HCT116 (cell line): ENCODE measurements around the gene GLUD1. TPM values are rescaled to one million over a fixed set of nuclear protein-coding genes. Genes with fewer than 3 reads are reported as not detected.

Experiments
- ATAC-seq: fragments of 200-7000 bp; cut with Tn5 transposase; 2 replicates; pipeline ENCODE4 v1.9.1; 2020; ENCODE audit warnings: mild to moderate bottlenecking, moderate library complexity
- BruUV-seq: library from RNA; stranded (reverse); fragments of 400-500 nt; replicated peaks from 2 replicates; lab custom pipeline; 2021; lab: Mats Ljungman, UMichigan
- CTCF ChIA-PET: fragments of 300-600 bp; sonication (Branson Sonifier 250); formaldehyde crosslinking; loops from one replicate; lab custom pipeline; 2021; ENCODE audit warnings: antibody characterized with exemption; lab: Charles Lee
- POLR2A ChIA-PET: fragments of 300-600, 350-600 bp; sonication (Branson Sonifier 250); formaldehyde crosslinking; loops from one replicate; lab custom pipeline; 2021; ENCODE audit warnings: antibody characterized with exemption; lab: Charles Lee
- RAD21 ChIA-PET, 2 experiments: fragments of 300-600 bp; sonication (Branson Sonifier 250); formaldehyde crosslinking; loops; one replicate each; lab custom pipeline; 2023; ENCODE audit warnings: low total read pairs in 2 of 2; ENCODE audit not compliant: uncharacterized antibody in 2 of 2, unreplicated experiment in 2 of 2, low non-redundant PET in 1 of 2; lab: Charles Lee
- DNase-seq: peaks from one replicate; pipeline ENCODE4 v3.0.0-alpha.2; 2010; ENCODE audit warnings: low read depth, low spot score
- H2AFZ ChIP-seq: fragments of 200-600 bp; shearing (Covaris generic), sonication (generic); 2 replicates; pipeline ENCODE4 v1.6.1; 2017; ENCODE audit warnings: low read depth, mixed run types, mixed read lengths, antibody characterized with exemption, low read length; ENCODE audit not compliant: poor library complexity, severe bottlenecking
- H3K27ac ChIP-seq: 2 replicates; pipeline ENCODE4 v1.5.1; 2012; ENCODE audit warnings: low read depth, low read length
- H3K27me3 ChIP-seq: fragments of 200-600 bp; sonication (generic); 2 replicates; pipeline ENCODE4 v1.6.1; 2016; ENCODE audit warnings: mixed run types, low read length, mixed read lengths; ENCODE audit not compliant: insufficient read depth
- H3K36me3 ChIP-seq, 2 experiments: fragments of 200-500 bp in 1 of 2; fragments of 200-600 bp in 1 of 2; sonication (Bioruptor generic) in 1 of 2; sonication (generic) in 1 of 2; 2 replicates each; pipeline versions ENCODE4 v1.5.1 to v1.6.1; 2014 to 2016; ENCODE audit warnings: low read length in 2 of 2, inconsistent platforms in 1 of 2, mixed read lengths in 1 of 2, mixed run types in 1 of 2; ENCODE audit not compliant: insufficient read depth in 2 of 2, control insufficient read depth in 1 of 2
- H3K4me1 ChIP-seq, 2 experiments: fragments of 200-600 bp in 1 of 2; sonication (generic) in 1 of 2; 2 replicates each; pipeline versions ENCODE4 v1.5.1 to v1.6.1; 2012 to 2017; ENCODE audit warnings: low read length in 2 of 2, inconsistent platforms in 1 of 2, mild to moderate bottlenecking in 1 of 2, mixed read lengths in 1 of 2, mixed run types in 1 of 2, moderate library complexity in 1 of 2; ENCODE audit not compliant: insufficient read depth in 2 of 2, control insufficient read depth in 1 of 2
- H3K4me2 ChIP-seq: fragments of 200-600 bp; sonication (generic); 2 replicates; pipeline ENCODE4 v1.6.1; 2017; ENCODE audit warnings: mixed run types, low read length, mixed read lengths
- H3K4me3 ChIP-seq, 2 experiments: fragments of 200-600 bp in 1 of 2; sonication (generic) in 1 of 2; replicated peaks in 1 of 2; 2 replicates each; pipeline ENCODE4 v1.5.1; 2011 to 2016; ENCODE audit warnings: low read length in 2 of 2, control low read depth in 1 of 2, low read depth in 1 of 2, mild to moderate bottlenecking in 1 of 2, mixed read lengths in 1 of 2, mixed run types in 1 of 2
- H3K79me2 ChIP-seq: fragments of 200-600 bp; sonication (generic); 2 replicates; pipeline ENCODE4 v1.6.1; 2017; ENCODE audit warnings: mild to moderate bottlenecking, mixed run types, low read length, moderate library complexity, mixed read lengths; ENCODE audit not compliant: insufficient read depth
- H3K9ac ChIP-seq: fragments of 200-600 bp; sonication (generic); 2 replicates; pipeline ENCODE4 v1.6.1; 2016; ENCODE audit warnings: low read length, mixed read lengths
- H3K9me2 ChIP-seq: fragments of 200-600 bp; sonication (generic), shearing (Covaris generic); 2 replicates; pipeline ENCODE4 v1.6.1; 2017; ENCODE audit warnings: mixed run types, mild to moderate bottlenecking, moderate library complexity; ENCODE audit not compliant: insufficient read depth
- H3K9me3 ChIP-seq, 2 experiments: fragments of 200-500 bp in 1 of 2; fragments of 200-600 bp in 1 of 2; sonication (Bioruptor generic) in 1 of 2; sonication (generic) in 1 of 2; 2 replicates each; pipeline ENCODE4 v1.6.1; 2014 to 2017; ENCODE audit warnings: low read length in 2 of 2, mixed read lengths in 2 of 2, inconsistent platforms in 1 of 2, low read depth in 1 of 2, mild to moderate bottlenecking in 1 of 2, mixed run types in 1 of 2, moderate library complexity in 1 of 2; ENCODE audit not compliant: control insufficient read depth in 1 of 2, insufficient read depth in 1 of 2
- H4K20me1 ChIP-seq: fragments of 200-600 bp; sonication (generic), shearing (Covaris generic); 2 replicates; pipeline ENCODE4 v1.6.1; 2017; ENCODE audit warnings: mixed run types, mild to moderate bottlenecking, moderate library complexity; ENCODE audit not compliant: insufficient read depth
- ATF3 ChIP-seq: IDR thresholded peaks from 2 replicates; pipeline ENCODE4 v1.6.1; 2012
- CEBPB ChIP-seq: IDR thresholded peaks from 2 replicates; pipeline ENCODE4 v1.6.1; 2012; ENCODE audit warnings: low read depth
- CTCF ChIP-seq, 3 experiments: fragments of 200-600 bp in 1 of 3; sonication (generic) in 1 of 3; IDR thresholded peaks in 2 of 3; conservative IDR thresholded peaks in 1 of 3; 2 replicates each; pipeline ENCODE4 v1.5.1; 2012 to 2017; ENCODE audit warnings: low read depth in 2 of 3, low read length in 2 of 3, antibody characterized with exemption in 1 of 3, borderline replicate concordance in 1 of 3, control low read depth in 1 of 3, mild to moderate bottlenecking in 1 of 3, mixed read lengths in 1 of 3, mixed run types in 1 of 3, moderate library complexity in 1 of 3; ENCODE audit not compliant: insufficient read depth in 1 of 3
- ELF1 ChIP-seq: IDR thresholded peaks from 2 replicates; pipeline ENCODE4 v1.6.1; 2012; ENCODE audit warnings: low read depth, borderline replicate concordance
- EZH2 ChIP-seq: fragments of 200-600 bp; sonication (generic); IDR thresholded peaks from 2 replicates; pipeline ENCODE4 v1.6.1; 2017; ENCODE audit warnings: antibody characterized with exemption, mixed run types
- FOSL1 ChIP-seq: IDR thresholded peaks from 2 replicates; pipeline ENCODE4 v1.6.1; 2012; ENCODE audit warnings: low read depth
- MAX ChIP-seq: IDR thresholded peaks from 2 replicates; pipeline ENCODE4 v1.6.1; 2012
- POLR2AphosphoS5 ChIP-seq: IDR thresholded peaks from 2 replicates; pipeline ENCODE4 v1.6.1; 2011; ENCODE audit warnings: mild to moderate bottlenecking, low read depth, low read length, moderate library complexity
- RAD21 ChIP-seq: IDR thresholded peaks from 2 replicates; pipeline ENCODE4 v1.6.1; 2012; ENCODE audit warnings: low read depth, mild to moderate bottlenecking
- SIN3A ChIP-seq: IDR thresholded peaks from 2 replicates; pipeline ENCODE4 v1.6.1; 2012; ENCODE audit warnings: low read depth
- SP1 ChIP-seq: IDR thresholded peaks from 2 replicates; pipeline ENCODE4 v1.6.1; 2012; ENCODE audit warnings: low read depth
- SRF ChIP-seq: IDR thresholded peaks from 2 replicates; pipeline ENCODE4 v1.6.1; 2012; ENCODE audit warnings: low read depth
- TCF7L2 ChIP-seq: IDR thresholded peaks from 2 replicates; pipeline ENCODE4 v1.7.0; 2011; ENCODE audit warnings: borderline replicate concordance, inconsistent platforms; ENCODE audit not compliant: insufficient read depth, insufficient read length; ENCODE audit errors: extremely low read depth
- ZBTB33 ChIP-seq: IDR thresholded peaks from 2 replicates; pipeline ENCODE4 v1.6.1; 2011; ENCODE audit warnings: mild to moderate bottlenecking, low read length, moderate library complexity; ENCODE audit not compliant: insufficient replicate concordance; ENCODE audit errors: extremely low read depth
- ZFX ChIP-seq: fragments of 450-650 bp; IDR thresholded peaks from 2 replicates; pipeline ENCODE4 v1.6.1; 2017
- intact Hi-C: fragments of 100-400 bp; cut with micrococcal nuclease; formaldehyde crosslinking; loops from 2 replicates; pipeline ENCODE4 v1.10.0; 2022
- total RNA-seq: library from RNA; stranded (reverse); gene quantifications from one replicate; pipeline ENCODE4 v1.2.1, GENCODE V29; 2021; ENCODE audit not compliant: unreplicated experiment

GLUD1 gene
- total RNA-seq, 1 experiment from 2014 or later = 131 TPM

GRCh38 chr10:87068281-87068680 is 26.4 kb downstream of the GLUD1 start:
- Histone ChIP-seq H3K27ac (no peak overlapping the region), H3K4me2 (no peak overlapping the region), H3K9me2 (no peaks in the 10 kb centered on the region), H4K20me1 (no peaks in the 10 kb centered on the region), H2AFZ (no peak overlapping the region), H3K9ac (no peak overlapping the region), H3K4me1 (no peaks in the 10 kb centered on the region), H3K36me3 (peaks cover 38 to 39% of the 10 kb centered on the region in 2 experiments), H3K9me3 (no peaks in the 10 kb centered on the region), H3K79me2 (0 out of 2 replicates have a peak, but pooled peaks cover 3% of the 10 kb centered on the region)
- intact Hi-C loops = no loop called here
- DNase-seq (no peak), ATAC-seq (no peak)
- ChIA-PET RAD21 (no interaction called here), CTCF (no interaction called here), POLR2A (no interaction called here)
- no TSS peak for BruUV-seq
- TF ChIP-seq SIN3A (no peak), POLR2AphosphoS5 (no peak), SP1 (no peak), CEBPB (no peak), EZH2 (no peak), ZFX (no peak), FOSL1 (no peak), RAD21 (no peak), MAX (no peak)
- TF ChIP-seq, all 23 proteins: peak for 0
- H3K4me3 ChIP-seq = no peak overlapping the region
- no peaks in the 10 kb centered on the region for H3K27me3 ChIP-seq

- intact Hi-C loops = loop anchor here (1.0 kb wide), 1 partner anchor 11 kb away; no protein-coding TSS in a partner anchor
- POLR2A ChIA-PET = no interaction called here
- Histone ChIP-seq H3K27me3 (no peaks in the 10 kb centered on the region), H3K27ac (no peak overlapping the region), H2AFZ (no peak overlapping the region), H3K9me3 (no peaks in the 10 kb centered on the region), H3K4me3 (no peak overlapping the region), H4K20me1 (no peaks in the 10 kb centered on the region), H3K79me2 (0 out of 2 replicates have a peak, but pooled peaks cover 3% of the 10 kb centered on the region), H3K9ac (no peak overlapping the region), H3K4me2 (no peak overlapping the region), H3K4me1 (no peaks in the 10 kb centered on the region), H3K36me3 (peaks cover 37 to 39% of the 10 kb centered on the region in 2 experiments), H3K9me2 (no peaks in the 10 kb centered on the region)
- ATAC-seq (no peak), DNase-seq (no peak)
- CTCF ChIA-PET = no interaction called here
- BruUV-seq = no TSS peak
- RAD21 ChIA-PET = no interaction called here
- TF ChIP-seq ATF3 = no peak
- no peak for TF ChIP-seq ZBTB33
- TF ChIP-seq SRF = no peak
- no peak for TF ChIP-seq TCF7L2
- no peak for TF ChIP-seq ZFX
- TF ChIP-seq ELF1 = no peak
- TF ChIP-seq CEBPB = no peak
- no peak for TF ChIP-seq CTCF (IDR thresholded peaks at IDR 0.05 in 2 of 3, conservative IDR thresholded peaks at IDR 0.05 in 1 of 3; ENCODE audit: borderline replicate concordance in 1 of 3, insufficient read depth in 1 of 3, low read depth in 2 of 3, low read length in 2 of 3)
Measured at GRCh38 chr10:87066865-87067264, 27.8 kb downstream of the GLUD1 start.
